UCSD-AML1 (cell line): Measurements from ENCODE around the gene LANCL2.

Experiments used
- DNase-seq: peaks from one replicate; lab custom pipeline; 2025; ENCODE audit not compliant: unreplicated experiment; lab: John Stamatoyannopoulos, UW

The LANCL2 gene

DNA sequence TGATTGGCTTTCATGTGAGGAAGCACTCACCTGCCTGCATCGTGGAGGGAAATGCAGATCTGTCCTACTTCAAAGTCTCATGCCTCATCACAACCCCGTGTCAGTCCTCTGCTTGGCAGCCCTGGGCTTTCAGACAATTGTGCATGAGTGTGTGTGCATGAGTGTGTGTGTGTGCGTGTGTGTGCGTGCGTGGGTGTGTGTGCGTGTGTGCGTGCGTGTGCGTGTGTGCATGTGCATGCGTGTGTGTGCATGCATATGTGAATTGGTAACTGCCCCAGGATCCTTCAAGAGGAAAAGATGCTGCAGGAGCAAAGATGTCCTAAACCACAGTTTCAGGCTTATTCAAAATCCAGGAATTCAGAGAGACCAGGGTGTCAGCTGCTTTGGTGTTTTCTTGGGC is 71.3 kb downstream of the LANCL2 start:
- no peak for DNase-seq

- DNase-seq: no peak
These were observed 72.2 kb downstream of the LANCL2 start for GRCh38 chr7:55437375-55437774.

GRCh38 chr7:55438085-55438756 is 73.1 kb downstream of the LANCL2 start:
- no peak for DNase-seq

DNA sequence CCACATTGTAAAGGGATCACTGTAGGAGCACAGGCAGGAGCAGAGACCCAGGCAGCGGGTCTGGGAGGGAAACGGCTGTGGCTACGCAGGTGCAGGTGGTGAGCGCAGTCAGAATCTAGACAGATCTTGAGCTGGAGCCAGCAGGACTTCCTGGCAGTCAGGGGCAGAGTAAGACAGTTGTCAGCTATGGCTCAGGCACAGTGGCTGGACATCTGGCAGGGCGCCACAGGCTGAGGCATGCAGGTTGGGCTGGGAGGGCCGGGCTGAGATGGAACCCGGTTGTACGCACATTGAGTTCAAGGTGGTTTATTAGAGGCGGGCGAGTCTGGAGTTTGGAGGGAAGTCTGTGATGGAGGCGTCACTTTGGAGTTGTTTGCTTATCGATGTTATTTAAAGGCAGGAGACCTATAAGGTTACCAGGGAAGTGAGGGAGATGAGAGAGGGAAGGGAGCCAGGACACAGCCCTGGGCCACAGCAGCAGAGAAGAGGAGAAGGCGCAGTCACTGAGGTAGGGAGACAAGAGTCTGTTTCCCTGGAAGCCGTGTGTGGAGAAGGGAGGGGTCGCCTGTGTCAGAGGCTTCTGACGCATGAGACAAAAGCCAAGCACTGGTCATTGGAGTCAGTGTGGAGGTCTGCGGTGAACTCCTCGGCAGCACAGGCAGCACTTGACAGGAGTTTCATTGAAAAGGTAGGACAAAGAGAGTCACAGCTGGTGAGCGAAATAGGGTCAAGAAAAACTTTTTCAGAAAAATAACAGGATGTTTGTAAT is 73.8 kb downstream of the LANCL2 start:
- no peak for DNase-seq

GRCh38 chr7:55439627-55440026 is 74.5 kb downstream of the LANCL2 start:
- DNase-seq: no peak

- DNase-seq: no peak
These were observed 75.0 kb downstream of the LANCL2 start for GRCh38 chr7:55440040-55440690.

DNA sequence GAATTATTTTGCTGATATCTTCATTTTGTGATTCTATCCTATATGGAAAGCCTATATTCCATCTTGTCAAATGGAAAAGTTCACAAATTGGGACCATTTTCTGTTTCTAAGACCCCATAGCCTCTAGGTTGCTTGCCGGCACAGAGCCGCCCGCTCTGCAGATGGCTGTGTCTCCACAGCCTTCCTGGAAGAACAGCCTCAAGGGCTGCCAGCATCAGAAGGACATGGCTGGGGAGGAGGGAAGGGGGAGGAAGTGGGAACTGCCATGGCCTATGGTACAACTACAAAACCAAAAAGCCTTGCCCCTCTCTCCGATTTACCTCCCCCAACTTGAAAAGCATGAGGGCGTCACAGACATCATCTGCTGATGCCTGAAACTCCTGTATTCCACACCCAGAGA is 75.9 kb downstream of the LANCL2 start:
- no peak for DNase-seq

DNA sequence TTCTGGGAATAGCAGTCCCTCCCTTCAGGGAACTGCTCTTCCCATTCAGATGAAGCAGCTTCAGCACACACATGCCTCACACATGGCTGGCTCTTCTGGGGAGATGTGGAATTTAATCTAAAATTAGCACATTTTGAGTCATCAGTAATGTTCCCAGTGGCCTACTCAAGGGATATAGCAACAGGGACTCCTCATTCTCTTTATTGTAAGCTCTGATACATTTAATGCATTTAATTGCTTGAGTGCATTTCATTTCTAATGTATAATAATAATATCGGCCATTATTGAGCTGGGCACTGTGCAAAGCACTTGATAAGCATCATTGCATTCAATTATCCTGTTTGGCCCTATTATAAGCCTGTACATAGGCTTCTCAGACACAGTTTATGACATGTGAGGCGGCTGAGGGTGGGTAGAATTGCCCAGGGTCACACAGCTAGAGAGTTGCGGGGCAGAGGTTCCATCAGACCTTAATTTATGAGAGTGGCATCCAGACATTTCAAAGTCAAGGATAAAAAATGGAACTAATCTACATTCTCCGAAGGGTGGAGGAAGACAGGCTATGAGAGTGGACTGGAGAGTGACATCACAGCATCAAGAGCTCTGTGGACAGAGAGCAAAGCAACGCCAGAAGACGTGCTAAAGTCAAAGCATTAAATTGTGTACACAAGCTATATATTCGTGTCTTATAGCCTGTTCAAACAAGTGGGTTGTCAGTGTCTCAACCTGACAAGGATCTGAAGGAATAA is 76.8 kb downstream of the LANCL2 start:
- no peak for DNase-seq

DNA sequence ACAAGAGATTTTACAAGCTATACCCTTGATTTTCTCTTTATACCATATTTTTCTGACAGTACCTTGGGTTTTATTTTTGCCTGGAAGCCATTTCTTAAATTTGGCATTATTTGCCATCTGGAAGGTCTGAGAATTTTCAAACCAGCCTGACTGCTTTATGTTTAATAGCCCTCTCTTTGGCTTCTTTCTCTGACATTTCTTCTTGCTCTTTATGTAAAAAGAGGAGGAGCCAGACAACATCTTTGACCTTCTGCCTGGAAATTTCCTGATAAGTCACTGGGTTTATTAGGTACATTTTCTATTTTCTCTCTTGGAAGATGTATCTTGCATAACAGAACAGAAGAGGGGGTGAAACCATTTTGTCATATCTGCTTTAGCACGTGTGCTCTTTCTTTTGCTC is 79.6 kb downstream of the LANCL2 start:
- DNase-seq: no peak

DNA sequence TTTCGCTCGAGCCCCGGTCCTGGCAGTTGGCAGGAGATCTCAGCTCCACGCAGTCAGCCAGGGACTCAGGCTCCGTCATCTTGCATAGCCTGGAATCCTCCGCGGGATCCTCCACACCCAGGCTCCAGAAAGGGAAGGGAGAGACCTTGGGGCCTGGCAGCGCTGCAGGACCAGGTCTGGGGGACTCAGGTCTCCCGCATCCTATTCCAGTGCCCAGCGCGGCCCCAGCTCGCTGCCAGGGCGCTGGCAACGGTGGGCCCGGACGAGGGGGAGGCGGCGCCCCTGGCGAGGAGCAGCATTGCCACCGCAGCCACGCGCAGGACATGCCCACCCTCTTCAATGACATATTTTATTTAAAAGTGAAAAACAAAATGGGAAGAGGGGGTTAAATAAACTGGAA is 83.4 kb downstream of the LANCL2 start:
- no peak for DNase-seq

DNA sequence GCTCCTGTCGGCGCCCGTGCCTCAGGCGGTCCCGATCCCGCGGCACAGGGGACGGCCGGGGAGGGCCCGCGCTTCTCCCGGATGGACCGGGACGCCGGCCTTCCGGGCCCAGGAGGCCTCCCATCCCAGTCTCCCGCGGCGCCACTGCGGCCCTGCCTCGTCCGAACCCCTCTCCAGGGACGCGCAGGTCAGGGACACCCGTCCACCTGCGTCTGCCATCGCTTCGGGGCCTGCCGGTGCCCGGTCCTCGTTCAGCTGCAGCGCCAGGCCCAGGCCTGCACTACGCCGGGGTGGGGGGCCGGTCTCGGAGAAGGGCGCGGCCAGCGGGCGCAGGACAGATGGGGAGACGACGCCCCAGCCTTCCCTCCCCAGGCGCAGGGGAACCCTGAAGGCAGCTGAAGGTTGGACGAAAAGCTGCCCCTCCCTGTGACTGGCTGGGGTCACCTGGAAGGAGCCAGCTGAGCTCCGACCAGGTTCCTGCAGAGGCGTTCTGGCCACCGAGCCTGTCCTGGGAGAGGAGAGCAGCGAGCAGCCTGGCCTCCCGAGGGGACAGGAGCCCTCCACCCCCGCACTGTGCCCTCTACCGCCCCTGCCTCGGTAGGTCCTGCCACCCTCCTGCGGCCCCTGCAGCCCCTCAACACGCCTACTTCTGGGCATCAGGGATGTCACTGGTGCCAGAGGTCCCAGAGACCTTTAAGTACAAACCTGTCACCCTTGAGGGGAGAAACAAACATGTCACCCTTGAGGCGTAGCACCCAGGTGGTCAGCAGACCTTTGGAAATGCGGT is 84.3 kb downstream of the LANCL2 start:
- DNase-seq: no peak

GRCh38 chr7:55449992-55450535 is 84.9 kb downstream of the LANCL2 start:
- no peak for DNase-seq

DNA sequence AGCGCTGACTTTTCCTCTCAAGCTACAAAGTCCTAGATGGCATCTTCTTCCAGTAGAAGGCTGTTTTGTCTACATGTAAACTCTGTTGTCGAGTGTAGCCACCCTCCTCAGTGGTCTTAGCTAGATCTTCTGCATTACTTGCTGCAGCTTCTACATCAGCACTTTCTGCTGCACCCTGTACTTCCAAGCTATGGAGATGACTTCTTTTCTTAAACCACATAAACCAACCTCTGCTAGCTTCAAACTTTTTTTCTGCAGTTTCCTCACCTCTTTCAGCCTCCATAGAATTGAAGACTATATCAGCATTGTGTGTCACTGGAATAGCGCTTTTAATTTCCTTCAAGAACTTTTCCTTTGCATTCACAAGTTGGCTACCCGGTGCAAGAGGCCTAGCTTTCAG is 87.8 kb downstream of the LANCL2 start:
- no peak for DNase-seq

DNA sequence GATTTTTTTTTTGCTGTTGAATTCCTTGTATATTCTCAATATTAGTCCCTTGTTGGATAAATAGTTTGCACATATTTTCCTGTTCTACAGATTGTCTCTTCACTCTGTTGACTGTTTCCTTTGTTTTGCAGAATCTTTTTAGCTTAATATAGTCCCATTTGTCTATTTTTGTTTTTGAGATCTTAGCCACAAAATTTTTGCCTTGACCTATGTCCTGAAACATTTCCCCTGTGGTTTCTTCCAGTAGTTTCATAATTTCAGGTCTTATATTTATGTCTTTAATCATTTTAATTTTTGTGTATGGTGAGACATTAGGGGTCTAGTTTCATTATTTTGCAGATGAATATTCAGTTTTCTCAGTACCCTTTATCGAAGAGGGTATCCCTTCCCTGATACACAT is 92.7 kb downstream of the LANCL2 start:
- no peak for DNase-seq

DNA sequence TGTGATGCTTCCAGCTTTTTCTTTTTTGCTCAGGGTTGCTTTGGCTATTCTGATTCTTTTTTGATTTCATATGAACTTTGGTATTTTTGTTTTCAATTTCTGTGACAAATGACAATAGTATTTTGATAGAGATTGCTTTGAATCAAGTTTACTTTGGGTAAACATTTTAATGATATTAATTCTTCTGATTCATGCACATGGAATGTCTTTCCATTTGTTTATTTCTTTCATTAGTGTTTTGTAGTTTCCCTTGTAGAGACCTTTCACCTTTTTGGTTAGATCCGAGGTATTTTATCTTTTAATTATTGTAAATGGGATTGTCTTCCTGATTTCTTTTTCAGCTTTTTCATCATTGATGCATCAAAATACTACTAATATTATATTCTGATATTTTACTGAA is 93.2 kb downstream of the LANCL2 start:
- no peak for DNase-seq

- DNase-seq: no peak
These were observed 98.6 kb downstream of the LANCL2 start for GRCh38 chr7:55463686-55464262.

DNA sequence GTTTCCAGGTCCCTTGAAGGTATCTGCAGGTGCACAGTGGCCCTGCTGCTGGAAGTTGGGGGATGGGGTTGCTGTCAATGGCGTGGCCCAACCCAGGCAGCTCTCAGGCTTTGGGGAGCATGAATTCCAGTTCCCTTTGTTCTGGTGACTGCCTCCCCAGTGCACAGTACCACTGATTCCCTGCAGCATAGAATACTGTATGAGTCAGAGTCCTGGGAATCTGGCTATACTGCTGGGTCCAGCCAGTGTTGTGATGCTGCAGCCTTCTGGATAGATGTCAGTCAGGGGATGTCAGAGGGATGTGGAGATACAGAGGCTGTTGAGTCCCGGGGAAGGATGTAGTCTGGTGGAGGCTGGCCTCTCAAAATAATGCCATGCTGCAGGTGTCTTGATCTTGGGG is 99.3 kb downstream of the LANCL2 start:
- no peak for DNase-seq

DNA sequence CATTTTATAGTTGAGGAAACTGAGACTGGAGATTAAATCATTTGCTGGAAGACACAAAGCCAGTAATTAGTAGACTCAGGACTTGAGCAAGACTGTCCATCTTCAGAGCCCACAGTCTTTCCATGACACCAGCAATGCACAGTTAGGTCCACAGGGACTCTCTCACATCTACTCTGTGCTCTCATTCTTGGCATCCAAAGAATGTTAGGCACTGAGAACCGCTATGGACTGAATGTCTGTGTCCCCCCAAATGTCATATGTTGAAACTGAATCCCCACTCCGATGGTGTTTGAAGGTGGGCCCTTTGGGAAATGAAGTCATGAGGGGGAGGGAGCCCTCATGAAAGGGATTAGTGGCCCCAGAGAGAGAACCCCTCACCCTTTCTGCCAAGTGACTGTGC is 100.6 kb downstream of the LANCL2 start:
- no peak for DNase-seq

DNA sequence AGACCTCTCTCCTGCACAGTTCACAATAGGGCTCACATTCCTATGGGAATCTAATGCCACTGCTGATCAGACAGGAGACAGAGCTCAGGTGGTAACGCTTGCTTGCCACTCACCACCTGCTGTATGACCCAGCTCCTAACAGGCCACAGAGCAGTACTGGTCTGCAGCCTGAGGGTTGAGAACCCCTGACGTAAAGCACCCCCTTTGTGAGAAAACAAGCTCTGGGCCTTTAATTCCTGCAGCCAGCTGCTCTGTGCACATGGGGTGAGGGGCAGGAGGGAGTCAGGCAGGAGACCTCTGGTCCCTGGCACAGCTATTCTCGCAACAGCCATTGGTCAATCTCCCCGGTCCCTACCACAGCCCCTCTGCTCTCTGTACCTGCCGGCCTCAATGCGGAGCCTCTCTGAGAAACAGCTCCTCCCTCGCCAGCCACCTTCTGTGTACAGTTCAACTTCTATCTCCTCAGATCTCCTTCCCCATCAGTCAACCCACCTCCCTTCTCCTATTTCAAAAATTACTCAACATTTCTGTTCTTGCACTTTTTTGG is 102.0 kb downstream of the LANCL2 start:
- DNase-seq: no peak

GRCh38 chr7:55468495-55468894 is 103.4 kb downstream of the LANCL2 start:
- no peak for DNase-seq
